Measurements from ENCODE around the gene HSFX3.
"Not testable (repeated sequence)": the region's sequence is repeated elsewhere in the genome, so short reads cannot be mapped to it uniquely, and the experiment has no call there.

The HSFX3 gene

GRCh38 chrX:149568701-149569296 lies 19.1 kb upstream of the HSFX3 start:
- H3K9me2 ChIP-seq (replicated peaks; ENCODE audit: insufficient read depth, low read length), result no peaks in the 10 kb centered on the region
- H3K4me3 ChIP-seq (ENCODE audit: insufficient read depth, low read length, poor library complexity, severe bottlenecking), result no peak overlapping the region
- no peaks in the 10 kb centered on the region for H3K9me3 ChIP-seq (ENCODE audit: insufficient read depth, low read length)
- no peak overlapping the region for H3K9ac ChIP-seq (ENCODE audit: low read length)
- no peaks in the 10 kb centered on the region for H3F3A ChIP-seq (ENCODE audit: insufficient read depth)
- H3K27ac ChIP-seq (ENCODE audit: low read depth, low read length), result no peak overlapping the region
- no peak overlapping the region for H3K4me2 ChIP-seq (ENCODE audit: low read depth, low read length, poor library complexity, severe bottlenecking)
- H2AFZ ChIP-seq (ENCODE audit: low read depth, low read length, severe bottlenecking), result no peak overlapping the region
- no peaks in the 10 kb centered on the region for H3K27me3 ChIP-seq (ENCODE audit: low read length)
- H4K20me1 ChIP-seq (ENCODE audit: low read depth, low read length), result no peaks in the 10 kb centered on the region
- H3K36me3 ChIP-seq (ENCODE audit: low read length), result no peaks in the 10 kb centered on the region
- TF ChIP-seq EZH2phosphoT487 (conservative IDR thresholded peaks at IDR 0.05; ENCODE audit: low read length) (no peak), CTCF (IDR thresholded peaks at IDR 0.05; ENCODE audit: insufficient read depth, low read length, poor library complexity, severe bottlenecking) (no peak)
- no peaks in the 10 kb centered on the region for H3K79me2 ChIP-seq (ENCODE audit: insufficient read depth, low read length)

- TF ChIP-seq CTCF (IDR thresholded peaks at IDR 0.05; ENCODE audit: insufficient read depth, low read length, poor library complexity, severe bottlenecking) (no peak), EZH2phosphoT487 (conservative IDR thresholded peaks at IDR 0.05; ENCODE audit: low read length) (no peak)
- H2AFZ ChIP-seq (ENCODE audit: low read depth, low read length, severe bottlenecking), result no peak overlapping the region
- no peak overlapping the region for H3K27ac ChIP-seq (ENCODE audit: low read depth, low read length)
- H3K9ac ChIP-seq (ENCODE audit: low read length), result no peak overlapping the region
- H4K20me1 ChIP-seq (ENCODE audit: low read depth, low read length), result no peaks in the 10 kb centered on the region
- no peaks in the 10 kb centered on the region for H3K36me3 ChIP-seq (ENCODE audit: low read length)
- no peak overlapping the region for H3K4me2 ChIP-seq (ENCODE audit: low read depth, low read length, poor library complexity, severe bottlenecking)
- no peaks in the 10 kb centered on the region for H3K9me2 ChIP-seq (replicated peaks; ENCODE audit: insufficient read depth, low read length)
- H3K27me3 ChIP-seq (ENCODE audit: low read length), result no peaks in the 10 kb centered on the region
- no peaks in the 10 kb centered on the region for H3F3A ChIP-seq (ENCODE audit: insufficient read depth)
- no peaks in the 10 kb centered on the region for H3K79me2 ChIP-seq (ENCODE audit: insufficient read depth, low read length)
- H3K4me3 ChIP-seq (ENCODE audit: insufficient read depth, low read length, poor library complexity, severe bottlenecking), result no peak overlapping the region
- H3K9me3 ChIP-seq (ENCODE audit: insufficient read depth, low read length), result no peaks in the 10 kb centered on the region
Observed at GRCh38 chrX:149567621-149568417, 18.1 kb upstream of the HSFX3 start.

- H3K4me2 ChIP-seq (ENCODE audit: low read depth, low read length, poor library complexity, severe bottlenecking), result no peak overlapping the region
- no peak overlapping the region for H3K9ac ChIP-seq (ENCODE audit: low read length)
- H3K79me2 ChIP-seq (ENCODE audit: insufficient read depth, low read length), result no peaks in the 10 kb centered on the region
- H3K4me3 ChIP-seq (ENCODE audit: insufficient read depth, low read length, poor library complexity, severe bottlenecking), result no peak overlapping the region
- H3K9me2 ChIP-seq (replicated peaks; ENCODE audit: insufficient read depth, low read length), result no peaks in the 10 kb centered on the region
- no peaks in the 10 kb centered on the region for H3F3A ChIP-seq (ENCODE audit: insufficient read depth)
- H3K27ac ChIP-seq (ENCODE audit: low read depth, low read length), result no peak overlapping the region
- H4K20me1 ChIP-seq (ENCODE audit: low read depth, low read length), result no peaks in the 10 kb centered on the region
- H3K9me3 ChIP-seq (ENCODE audit: insufficient read depth, low read length), result no peaks in the 10 kb centered on the region
- H3K36me3 ChIP-seq (ENCODE audit: low read length), result no peaks in the 10 kb centered on the region
- no peak overlapping the region for H2AFZ ChIP-seq (ENCODE audit: low read depth, low read length, severe bottlenecking)
- no peaks in the 10 kb centered on the region for H3K27me3 ChIP-seq (ENCODE audit: low read length)
- TF ChIP-seq CTCF (IDR thresholded peaks at IDR 0.05; ENCODE audit: insufficient read depth, low read length, poor library complexity, severe bottlenecking) (no peak), EZH2phosphoT487 (conservative IDR thresholded peaks at IDR 0.05; ENCODE audit: low read length) (no peak)
Observed at GRCh38 chrX:149563359-149563758, 13.6 kb upstream of the HSFX3 start.

GRCh38 chrX:149555251-149555650 lies 5.5 kb upstream of the HSFX3 start:
- not testable (repeated sequence) for H3K27me3 ChIP-seq (ENCODE audit: low read length); H3K4me3 ChIP-seq (ENCODE audit: insufficient read depth, low read length, poor library complexity, severe bottlenecking); H4K20me1 ChIP-seq (ENCODE audit: low read depth, low read length); H3K4me2 ChIP-seq (ENCODE audit: low read depth, low read length, poor library complexity, severe bottlenecking); H3K36me3 ChIP-seq (ENCODE audit: low read length); H3K9ac ChIP-seq (ENCODE audit: low read length); H2AFZ ChIP-seq (ENCODE audit: low read depth, low read length, severe bottlenecking); H3K79me2 ChIP-seq (ENCODE audit: insufficient read depth, low read length); H3K9me2 ChIP-seq (replicated peaks; ENCODE audit: insufficient read depth, low read length); H3F3A ChIP-seq (ENCODE audit: insufficient read depth); H3K9me3 ChIP-seq (ENCODE audit: insufficient read depth, low read length); H3K27ac ChIP-seq (ENCODE audit: low read depth, low read length)

- not testable (repeated sequence) for H2AFZ ChIP-seq (ENCODE audit: low read depth, low read length, severe bottlenecking); H3K4me2 ChIP-seq (ENCODE audit: low read depth, low read length, poor library complexity, severe bottlenecking); H3K9me3 ChIP-seq (ENCODE audit: insufficient read depth, low read length); H3K27me3 ChIP-seq (ENCODE audit: low read length); H3K9ac ChIP-seq (ENCODE audit: low read length); H3F3A ChIP-seq (ENCODE audit: insufficient read depth); H3K79me2 ChIP-seq (ENCODE audit: insufficient read depth, low read length); H4K20me1 ChIP-seq (ENCODE audit: low read depth, low read length); H3K27ac ChIP-seq (ENCODE audit: low read depth, low read length); H3K9me2 ChIP-seq (replicated peaks; ENCODE audit: insufficient read depth, low read length); H3K4me3 ChIP-seq (ENCODE audit: insufficient read depth, low read length, poor library complexity, severe bottlenecking); H3K36me3 ChIP-seq (ENCODE audit: low read length)
Observed at GRCh38 chrX:149551939-149552248, 2.2 kb upstream of the HSFX3 start.
